Renal pelvis (tissue), 4 donors: ENCODE data around the gene MGAT5. TPM values are rescaled to one million over a fixed set of nuclear protein-coding genes. Genes with fewer than 3 reads are reported as not detected.

Experiments used
- DNase-seq: peaks from one replicate; pipeline ENCODE4 v3.0.0-alpha.2; 2013
- polyA plus RNA-seq, 3 donors: library from polyadenylated mRNA; unstranded; fragments of 120-200 nt; gene quantifications; one replicate each; pipeline ENCODE4 v1.2.1, GENCODE V29; 2013; ENCODE audit not compliant: insufficient read length in 3 of 3

Gene MGAT5
- polyA plus RNA-seq, 3 donors, result 44.3 to 47.4 (median 46.4) TPM

DNA sequence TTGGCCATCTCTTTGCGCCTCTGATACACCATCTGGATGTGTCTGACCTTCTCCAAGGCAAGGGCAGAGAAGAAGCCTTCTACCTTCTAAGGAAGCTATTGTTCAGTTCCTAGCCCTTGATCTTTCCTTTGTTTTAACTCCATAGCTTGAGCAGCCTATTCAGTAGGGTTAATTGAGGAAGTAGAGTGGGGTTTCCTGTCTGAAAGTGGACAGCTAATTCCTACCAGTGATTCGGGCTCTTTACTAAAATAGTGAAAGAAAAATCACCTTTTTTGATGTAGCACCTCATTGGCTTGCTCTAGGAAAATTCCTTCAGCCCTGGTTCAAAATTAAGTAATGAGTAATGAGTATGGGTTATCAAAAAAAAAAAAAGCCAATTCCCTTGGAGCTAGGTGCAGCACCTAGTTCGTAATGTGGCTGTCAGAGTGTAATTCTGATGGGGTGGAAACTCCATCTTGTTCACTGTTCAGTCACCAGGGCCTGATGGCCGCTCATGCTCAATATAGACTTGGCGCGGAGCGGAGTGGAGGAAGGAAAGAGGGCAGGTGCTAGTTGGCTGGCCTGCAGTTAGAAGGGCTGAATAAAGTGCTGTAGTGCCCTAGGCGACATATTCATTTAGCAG lies 2.9 kb upstream of the MGAT5 start:
- no peak for DNase-seq

- no peak for DNase-seq
Measured at GRCh38 chr2:134252092-134252750, 1.7 kb upstream of the MGAT5 start.

GRCh38 chr2:134253117-134253704 lies 661 bp upstream of the MGAT5 start:
- DNase-seq, result no peak

DNA sequence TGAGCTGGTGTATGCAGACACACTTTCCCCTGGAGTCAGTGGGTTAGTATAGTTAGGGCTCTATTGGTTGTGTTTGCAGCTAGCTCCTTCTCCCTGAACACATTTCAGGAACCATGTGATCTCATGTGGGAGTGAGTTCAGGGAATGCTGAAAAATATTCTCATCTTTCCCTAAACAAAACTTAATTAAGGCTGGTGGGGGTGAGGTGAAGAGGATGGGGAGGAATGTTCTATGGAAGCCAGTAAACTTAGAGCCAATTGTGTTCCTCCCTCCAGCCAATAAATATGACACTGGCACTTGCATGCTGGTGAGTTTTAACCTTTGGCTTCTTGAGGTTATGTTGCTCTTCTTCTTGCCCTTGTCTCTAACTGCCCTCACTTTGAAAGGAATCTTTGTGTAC lies 952 bp downstream of the MGAT5 start:
- DNase-seq, result no peak

DNA sequence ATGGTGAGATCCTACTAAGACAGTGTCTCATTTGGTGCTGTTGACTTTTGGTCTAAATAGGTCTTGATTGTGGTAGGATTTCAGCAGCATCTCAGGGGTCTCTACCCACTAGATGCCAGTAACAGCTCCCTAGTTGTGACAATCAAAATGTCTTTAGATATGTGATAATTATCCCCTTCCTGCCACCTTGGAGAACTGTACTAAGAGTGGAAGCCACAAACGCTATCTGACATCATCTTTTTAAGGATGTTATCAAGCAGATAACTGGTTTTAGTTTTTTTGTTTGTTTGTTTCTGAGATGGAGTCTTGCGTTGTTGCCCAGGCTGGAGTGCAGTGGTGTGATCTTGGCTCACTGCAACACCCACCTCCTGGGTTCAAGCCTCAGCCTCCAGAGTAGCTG lies 3.1 kb downstream of the MGAT5 start:
- DNase-seq, result no peak

GRCh38 chr2:134257509-134257908 lies 3.6 kb downstream of the MGAT5 start:
- no peak for DNase-seq

- no peak for DNase-seq
Measured at GRCh38 chr2:134257965-134258683, 4.3 kb downstream of the MGAT5 start.

GRCh38 chr2:134258684-134259388 lies 5.0 kb downstream of the MGAT5 start:
- DNase-seq, result no peak

- DNase-seq, result no peak
Measured at GRCh38 chr2:134259571-134259970, 5.7 kb downstream of the MGAT5 start.

DNA sequence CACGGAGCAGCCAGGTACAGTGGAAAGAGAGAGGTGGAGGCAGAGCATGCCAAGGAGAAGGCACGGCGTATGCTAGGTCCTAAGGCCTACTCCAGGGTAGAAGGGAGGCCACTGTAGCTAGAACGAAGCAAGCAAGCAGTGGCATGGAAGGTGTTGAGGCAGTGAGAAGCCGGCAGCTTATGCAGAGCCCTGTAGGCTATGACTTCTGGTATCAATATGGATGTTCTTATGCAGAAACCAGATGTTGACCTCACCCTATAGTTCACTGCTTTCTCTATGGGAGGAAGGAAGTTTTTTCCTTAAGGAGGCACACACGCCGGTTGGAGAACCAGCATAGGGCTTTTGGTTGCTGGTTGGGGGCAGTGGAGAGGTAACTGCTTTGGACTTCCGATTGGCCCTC lies 6.1 kb downstream of the MGAT5 start:
- no peak for DNase-seq

- DNase-seq, result no peak
Measured at GRCh38 chr2:134260713-134261112, 6.8 kb downstream of the MGAT5 start.

DNA sequence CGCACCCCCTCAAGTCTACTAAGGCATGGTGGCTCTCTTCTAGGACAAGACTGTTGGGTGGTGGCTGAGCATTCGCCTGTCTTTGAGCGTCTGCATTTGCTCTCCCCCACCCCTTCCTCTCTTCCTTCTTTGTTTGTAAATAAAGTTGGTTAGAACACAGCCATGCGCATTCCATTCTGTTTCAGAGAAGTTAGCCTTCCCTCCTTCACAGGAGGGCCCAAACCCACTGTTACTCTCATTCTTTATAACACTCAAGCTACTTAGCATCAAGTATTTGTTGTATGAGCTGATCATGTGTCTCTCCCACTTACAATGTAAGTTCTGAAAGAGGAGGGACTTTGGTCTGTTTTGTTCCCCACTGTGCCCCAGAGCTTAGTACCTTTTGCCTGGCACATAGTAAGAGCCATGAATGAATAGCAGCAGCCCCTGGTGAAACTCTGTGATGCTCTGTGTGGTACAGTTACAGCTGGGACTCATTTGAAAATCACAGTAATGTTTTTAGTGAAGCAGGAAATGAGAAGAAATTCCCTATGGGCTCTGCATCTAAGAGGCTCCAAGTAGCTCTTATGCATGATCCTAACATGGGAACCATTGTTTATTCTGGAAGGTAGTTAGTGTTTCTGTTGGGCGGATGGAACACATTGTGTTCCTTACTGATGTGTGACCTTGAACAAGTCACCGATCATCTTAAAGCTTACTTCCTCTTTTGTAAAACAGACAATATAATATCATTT lies 7.7 kb downstream of the MGAT5 start:
- DNase-seq, result no peak

GRCh38 chr2:134262684-134263083 lies 8.8 kb downstream of the MGAT5 start:
- DNase-seq, result no peak

GRCh38 chr2:134268265-134268664 lies 14.4 kb downstream of the MGAT5 start:
- DNase-seq, result no peak

- DNase-seq, result no peak
Measured at GRCh38 chr2:134269230-134269629, 15.4 kb downstream of the MGAT5 start.

DNA sequence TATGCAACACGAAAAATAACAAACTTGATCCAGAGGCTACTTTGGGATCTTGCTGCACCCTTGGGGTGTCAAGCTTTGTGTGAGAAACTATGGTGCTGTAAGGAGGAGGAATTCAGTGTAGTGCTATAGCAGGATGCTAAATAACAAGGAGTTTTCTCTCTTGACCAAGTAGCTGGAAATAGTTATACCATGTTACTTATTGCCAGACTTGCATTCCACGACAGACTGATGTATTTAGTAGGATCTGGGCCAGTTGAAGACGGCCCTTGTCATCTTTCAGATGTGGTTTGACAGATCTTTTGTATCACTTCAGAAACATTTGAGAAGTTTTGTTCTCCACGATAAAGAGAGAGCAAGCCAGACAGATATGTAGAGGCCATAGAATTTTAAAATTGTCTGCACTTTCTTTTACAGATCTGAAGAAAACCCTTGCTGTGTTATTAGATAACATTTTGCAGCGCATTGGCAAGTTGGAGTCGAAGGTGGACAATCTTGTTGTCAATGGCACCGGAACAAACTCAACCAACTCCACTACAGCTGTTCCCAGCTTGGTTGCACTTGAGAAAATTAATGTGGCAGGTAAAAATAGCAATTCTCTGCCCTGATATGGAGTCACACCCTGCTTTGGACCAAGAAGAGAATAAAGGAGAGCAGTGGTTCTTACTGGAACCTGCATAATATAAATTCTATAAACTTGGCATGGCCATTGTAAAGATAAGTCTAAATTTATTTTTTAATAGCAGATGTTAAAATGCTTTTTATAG lies 16.3 kb downstream of the MGAT5 start:
- no peak for DNase-seq

DNA sequence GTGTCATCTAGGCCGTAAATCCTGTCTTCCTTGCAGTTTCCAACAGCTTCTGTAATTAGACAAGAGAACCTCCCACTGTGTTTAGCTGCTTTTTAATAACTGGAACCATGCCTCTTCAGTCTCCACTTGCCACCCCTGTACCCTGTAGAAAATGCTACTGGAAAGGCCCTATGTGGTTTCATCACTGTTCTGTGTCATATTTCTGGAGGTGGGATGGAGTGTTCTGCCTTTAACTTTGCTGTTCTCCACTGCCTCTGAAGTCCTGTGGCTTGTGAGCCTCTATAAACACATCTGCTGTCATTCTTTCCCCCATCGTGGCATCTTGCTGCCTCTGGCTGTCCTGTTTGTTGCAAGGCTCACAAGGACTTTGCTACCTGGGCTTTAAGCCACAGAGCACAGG lies 17.9 kb downstream of the MGAT5 start:
- no peak for DNase-seq

DNA sequence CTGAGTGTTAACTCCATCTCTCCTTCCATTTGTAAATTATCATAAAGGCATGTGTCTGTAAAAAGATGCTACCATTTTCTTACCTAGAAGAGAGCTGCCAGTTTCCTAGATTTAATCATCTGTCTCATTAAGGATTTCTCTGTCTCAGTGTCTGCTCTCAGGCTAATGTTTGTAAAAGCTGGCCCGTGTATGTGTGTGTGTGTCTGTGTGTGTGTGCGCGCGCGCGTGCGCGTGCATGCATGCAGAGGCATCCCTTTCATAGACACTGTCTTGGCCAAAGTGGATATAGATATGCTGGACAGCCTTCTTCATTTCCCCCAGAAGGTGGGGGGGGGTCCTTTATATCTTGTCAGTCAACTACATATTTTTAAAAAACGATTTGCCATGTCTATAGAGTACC lies 18.9 kb downstream of the MGAT5 start:
- no peak for DNase-seq

GRCh38 chr2:134273256-134273983 lies 19.5 kb downstream of the MGAT5 start:
- DNase-seq, result no peak

DNA sequence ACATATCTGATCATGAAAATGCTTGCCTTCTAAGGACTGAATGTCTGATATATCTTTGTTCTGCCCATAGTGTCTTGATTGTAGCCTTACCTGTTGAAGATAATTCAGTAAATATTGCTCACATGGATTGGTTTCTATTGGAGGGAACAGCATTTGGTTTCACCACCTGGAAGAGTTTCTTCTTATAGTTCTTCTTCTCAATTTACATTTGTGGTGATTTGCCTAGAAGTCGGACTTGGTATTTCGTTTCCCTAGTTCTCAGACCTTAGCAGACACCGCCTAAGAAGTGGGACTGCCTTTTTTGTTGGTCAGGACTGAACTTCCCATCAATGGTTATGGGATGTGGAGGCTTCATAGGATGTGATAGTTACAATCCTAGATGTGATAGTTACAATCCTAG lies 20.2 kb downstream of the MGAT5 start:
- DNase-seq, result no peak
